Calu3 (cell line): ENCODE measurements around the gene PCDH9. TPM values are rescaled to one million over a fixed set of nuclear protein-coding genes. Genes with fewer than 3 reads are reported as not detected.

Source experiments
- BruUV-seq: library from RNA; stranded (reverse); fragments of 400-500 nt; replicated peaks from 2 replicates; lab custom pipeline; 2021; lab: Mats Ljungman, UMichigan
- CTCF ChIA-PET: fragments of 300-600 bp; sonication (Branson Sonifier 250); formaldehyde crosslinking; loops from one replicate; lab custom pipeline; 2022; ENCODE audit warnings: antibody characterized with exemption; lab: Charles Lee
- DNase-seq: peaks from one replicate; pipeline ENCODE4 v3.0.0; 2022
- H3K27ac Mint-ChIP-seq: one replicate; pipeline ENCODE4 v1.8.0; 2022; ENCODE audit warnings: mixed read lengths; ENCODE audit not compliant: unreplicated experiment
- H3K27me3 Mint-ChIP-seq: one replicate; pipeline ENCODE4 v1.8.0; 2022; ENCODE audit warnings: mixed read lengths; ENCODE audit not compliant: unreplicated experiment
- H3K36me3 Mint-ChIP-seq: one replicate; pipeline ENCODE4 v1.8.0; 2022; ENCODE audit warnings: mild to moderate bottlenecking, moderate library complexity, mixed read lengths; ENCODE audit not compliant: insufficient read depth, unreplicated experiment
- H3K4me1 Mint-ChIP-seq: one replicate; pipeline ENCODE4 v1.8.0; 2022; ENCODE audit warnings: mild to moderate bottlenecking, low read depth, mixed read lengths; ENCODE audit not compliant: unreplicated experiment
- H3K4me3 Mint-ChIP-seq: one replicate; pipeline ENCODE4 v1.8.0; 2022; ENCODE audit warnings: mild to moderate bottlenecking, low read depth, moderate library complexity, mixed read lengths; ENCODE audit not compliant: unreplicated experiment
- H3K9me3 Mint-ChIP-seq: one replicate; pipeline ENCODE4 v1.8.0; 2022; ENCODE audit warnings: low read depth, mixed read lengths; ENCODE audit not compliant: unreplicated experiment
- CTCF ChIP-seq: fragments of 200-600 bp; IDR thresholded peaks from one replicate; pipeline ENCODE4 v1.8.0; 2022; ENCODE audit warnings: antibody characterized with exemption; ENCODE audit not compliant: unreplicated experiment
- intact Hi-C: fragments of 100-400 bp; cut with micrococcal nuclease; formaldehyde crosslinking; loops from one replicate; pipeline ENCODE4 v1.10.0; 2022; ENCODE audit not compliant: unreplicated experiment
- total RNA-seq: library from RNA; stranded (reverse); gene quantifications from 2 replicates; pipeline ENCODE4 v1.2.3, GENCODE V29; 2022

Gene PCDH9
- total RNA-seq, 1 experiment from 2014 or later: 1.3 TPM

GRCh38 chr13:67131393-67131792 is 98.7 kb downstream of the PCDH9 start:
- H3K9me3 Mint-ChIP-seq: no peaks in the 10 kb centered on the region
- CTCF ChIA-PET: no interaction called here
- TF ChIP-seq CTCF: no peak
- no TSS peak for BruUV-seq
- no peaks in the 10 kb centered on the region for H3K36me3 Mint-ChIP-seq
- no peaks in the 10 kb centered on the region for H3K27me3 Mint-ChIP-seq
- no peak for DNase-seq
- H3K4me1 Mint-ChIP-seq: no peaks in the 10 kb centered on the region
- no peak overlapping the region for H3K4me3 Mint-ChIP-seq
- intact Hi-C loops: no loop called here
- no peak overlapping the region for H3K27ac Mint-ChIP-seq

- intact Hi-C loops: no loop called here
- Mint-ChIP-seq H3K36me3 (no peaks in the 10 kb centered on the region), H3K27me3 (no peaks in the 10 kb centered on the region), H3K4me3 (no peak overlapping the region), H3K4me1 (no peaks in the 10 kb centered on the region), H3K9me3 (no peaks in the 10 kb centered on the region), H3K27ac (no peak overlapping the region)
- no peak for TF ChIP-seq CTCF
- no TSS peak for BruUV-seq
- CTCF ChIA-PET: no interaction called here
- no peak for DNase-seq
Observed at GRCh38 chr13:67130444-67130843, 99.7 kb downstream of the PCDH9 start.

GRCh38 chr13:67128136-67128535 is 102.0 kb downstream of the PCDH9 start:
- no peak for DNase-seq
- Mint-ChIP-seq H3K4me3 (no peak overlapping the region), H3K36me3 (no peaks in the 10 kb centered on the region), H3K27ac (no peak overlapping the region), H3K4me1 (no peaks in the 10 kb centered on the region), H3K27me3 (no peaks in the 10 kb centered on the region), H3K9me3 (no peaks in the 10 kb centered on the region)
- BruUV-seq: no TSS peak
- TF ChIP-seq CTCF: no peak
- intact Hi-C loops: no loop called here
- CTCF ChIA-PET: no interaction called here

GRCh38 chr13:67125681-67126080 is 104.5 kb downstream of the PCDH9 start:
- DNase-seq: no peak
- Mint-ChIP-seq H3K9me3 (no peaks in the 10 kb centered on the region), H3K36me3 (no peaks in the 10 kb centered on the region), H3K27me3 (no peaks in the 10 kb centered on the region), H3K4me1 (no peaks in the 10 kb centered on the region), H3K27ac (no peak overlapping the region), H3K4me3 (no peak overlapping the region)
- TF ChIP-seq CTCF: no peak
- BruUV-seq: no TSS peak
- intact Hi-C loops: no loop called here
- CTCF ChIA-PET: no interaction called here

GRCh38 chr13:67123165-67123564 is 107.0 kb downstream of the PCDH9 start:
- no peak overlapping the region for H3K4me3 Mint-ChIP-seq
- no peak overlapping the region for H3K27ac Mint-ChIP-seq
- H3K36me3 Mint-ChIP-seq: no peaks in the 10 kb centered on the region
- no TSS peak for BruUV-seq
- intact Hi-C loops: no loop called here
- CTCF ChIA-PET: no interaction called here
- no peaks in the 10 kb centered on the region for H3K27me3 Mint-ChIP-seq
- no peak for TF ChIP-seq CTCF
- DNase-seq: no peak
- H3K9me3 Mint-ChIP-seq: no peaks in the 10 kb centered on the region
- H3K4me1 Mint-ChIP-seq: no peaks in the 10 kb centered on the region
